Ecto neural progenitor cell (in vitro differentiated cells): ENCODE results near the gene STAMBPL1.
"Not testable (repeated sequence)": the region's sequence is repeated elsewhere in the genome, so short reads cannot be mapped to it uniquely, and the experiment has no call there.

Experiments used
- DNase-seq: peaks from one replicate; pipeline ENCODE4 v3.0.0-alpha.2; 2018; ENCODE audit warnings: low spot score

The STAMBPL1 gene

DNA sequence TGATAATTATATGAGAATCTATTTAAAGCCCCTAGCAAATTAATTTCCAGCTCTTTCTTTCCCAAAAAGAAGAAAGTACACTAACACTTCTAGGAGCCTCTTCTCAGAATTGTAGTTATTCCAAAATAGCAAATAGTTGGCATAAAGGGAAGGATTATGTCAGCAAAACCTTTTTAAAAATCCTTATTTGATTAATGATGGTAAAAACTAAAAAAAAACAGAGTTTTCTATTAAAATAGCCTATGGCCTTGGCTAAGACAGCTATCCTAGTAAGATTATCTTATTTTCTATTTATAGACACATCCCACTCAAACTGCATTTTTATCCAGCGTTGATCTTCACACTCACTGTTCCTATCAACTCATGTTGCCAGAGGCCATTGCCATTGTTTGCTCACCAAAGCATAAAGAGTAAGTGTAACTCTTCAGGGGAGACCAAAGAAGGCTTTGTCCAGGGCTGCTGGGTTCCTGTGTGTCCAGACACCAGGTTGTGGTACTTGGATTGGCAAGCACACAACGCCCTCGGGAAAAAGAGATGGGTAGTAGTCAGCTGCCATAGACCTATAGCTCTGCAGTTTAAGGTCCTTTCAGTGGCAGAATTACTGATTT, 41.0 kb downstream of the STAMBPL1 start:
- no peak for DNase-seq

DNA sequence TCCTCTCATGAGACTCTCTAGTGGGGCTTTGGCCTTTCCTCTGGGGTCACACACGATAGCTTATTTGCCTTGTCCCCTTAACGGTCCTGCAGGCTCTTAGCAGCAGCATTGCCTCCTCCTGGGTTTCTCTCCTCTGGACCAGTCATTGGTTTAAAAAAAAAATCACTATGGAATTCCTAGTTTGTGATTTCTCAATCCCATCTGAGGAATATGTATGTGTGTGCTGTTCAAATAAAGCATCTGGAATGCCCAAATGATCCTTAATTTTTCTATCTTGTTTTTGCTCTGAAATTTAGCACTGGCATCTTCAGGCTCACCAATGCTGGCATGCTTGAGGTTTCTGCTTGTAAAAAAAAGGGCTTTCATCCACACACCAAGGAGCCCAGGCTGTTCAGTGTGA, 42.0 kb downstream of the STAMBPL1 start:
- no peak for DNase-seq

DNA sequence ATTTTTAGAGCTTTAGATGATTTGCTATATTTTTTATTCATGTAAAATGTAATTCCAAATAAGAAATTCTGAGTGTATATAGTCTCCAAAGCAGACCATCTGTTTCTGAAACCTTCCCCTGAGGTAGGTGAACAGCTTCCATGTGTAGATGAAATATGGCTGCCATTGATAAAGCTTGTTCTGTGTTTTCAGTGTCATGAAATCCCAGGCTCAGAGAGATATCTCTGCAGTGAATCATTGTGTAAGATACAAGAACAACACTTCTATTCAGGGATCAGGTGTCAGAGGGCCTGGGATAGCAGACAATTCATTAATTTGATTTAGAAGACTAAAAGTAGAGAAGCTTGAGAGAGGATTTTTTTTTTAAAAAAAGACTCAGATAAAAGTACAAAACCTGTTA, 43.5 kb downstream of the STAMBPL1 start:
- DNase-seq = no peak

DNA sequence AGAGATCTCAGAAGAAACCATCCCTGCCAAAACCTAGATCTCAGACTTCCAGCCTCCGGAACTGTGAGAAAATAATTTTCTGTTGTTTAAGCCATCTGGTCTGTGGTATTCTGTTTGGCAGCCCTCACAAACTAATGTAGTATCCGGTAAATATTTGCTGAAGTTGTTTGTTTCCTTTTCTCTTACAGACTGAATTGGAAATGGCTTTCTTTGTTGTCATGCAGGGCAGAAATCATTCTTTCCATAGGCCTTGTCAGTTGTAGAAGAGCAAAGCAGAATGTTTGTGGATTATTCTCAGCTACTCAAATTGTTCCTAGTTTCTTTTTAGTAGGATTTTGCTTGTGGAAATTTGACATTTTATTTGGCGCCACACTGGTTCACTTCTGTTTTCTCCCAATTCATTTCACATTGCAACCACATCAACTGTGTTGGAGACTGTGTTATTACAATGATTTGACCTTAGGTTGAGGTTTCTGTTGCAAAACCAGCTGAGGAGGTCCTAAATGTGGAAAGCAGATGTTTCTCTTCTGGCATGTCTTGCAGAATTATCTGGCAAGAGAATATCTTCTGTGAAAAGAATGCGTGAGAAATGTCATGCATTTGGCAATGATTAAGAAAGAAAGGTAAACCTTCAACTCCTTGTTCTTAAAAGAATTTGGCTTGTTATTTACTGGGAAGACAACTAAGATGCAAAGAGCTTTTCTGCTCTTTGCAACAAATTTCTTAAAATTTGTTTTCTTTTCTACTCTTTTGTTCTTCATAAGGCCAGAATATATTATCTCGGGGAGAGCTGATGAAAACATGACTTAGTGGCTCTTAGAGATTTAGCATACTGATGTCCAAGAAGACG, 46.7 kb downstream of the STAMBPL1 start:
- no peak for DNase-seq

DNA sequence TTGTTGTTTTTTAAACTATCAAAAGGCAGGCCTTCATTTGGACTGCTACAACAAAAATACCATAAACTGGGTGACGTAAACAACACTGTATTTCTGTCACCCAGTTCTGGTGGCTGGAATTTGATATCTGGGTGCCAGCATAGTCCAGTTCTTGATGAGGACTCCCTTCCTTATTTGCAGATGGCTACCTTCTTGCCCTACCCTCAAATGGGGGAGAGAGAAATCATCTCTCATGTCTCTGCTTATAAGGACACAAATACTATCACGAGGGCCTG, 47.3 kb downstream of the STAMBPL1 start:
- no peak for DNase-seq

DNA sequence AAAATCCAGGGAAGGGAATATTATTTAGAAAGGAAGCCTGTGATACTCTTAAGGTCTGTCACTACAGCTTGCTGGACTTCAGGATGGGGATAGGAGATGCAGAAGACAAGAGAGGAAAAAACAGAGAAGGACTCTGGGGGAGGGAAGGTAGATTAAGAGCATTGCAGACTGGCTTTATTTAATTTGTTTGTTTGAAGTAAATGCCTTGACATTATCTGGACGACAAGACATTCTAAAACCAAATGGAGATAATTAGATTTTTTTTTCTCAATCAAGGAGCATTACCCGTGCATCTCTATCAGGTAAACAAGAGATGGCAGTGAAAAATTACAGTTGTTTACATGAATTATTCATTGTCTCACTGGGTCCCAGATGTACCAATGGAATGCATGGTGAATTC, 48.2 kb downstream of the STAMBPL1 start:
- DNase-seq = no peak

DNA sequence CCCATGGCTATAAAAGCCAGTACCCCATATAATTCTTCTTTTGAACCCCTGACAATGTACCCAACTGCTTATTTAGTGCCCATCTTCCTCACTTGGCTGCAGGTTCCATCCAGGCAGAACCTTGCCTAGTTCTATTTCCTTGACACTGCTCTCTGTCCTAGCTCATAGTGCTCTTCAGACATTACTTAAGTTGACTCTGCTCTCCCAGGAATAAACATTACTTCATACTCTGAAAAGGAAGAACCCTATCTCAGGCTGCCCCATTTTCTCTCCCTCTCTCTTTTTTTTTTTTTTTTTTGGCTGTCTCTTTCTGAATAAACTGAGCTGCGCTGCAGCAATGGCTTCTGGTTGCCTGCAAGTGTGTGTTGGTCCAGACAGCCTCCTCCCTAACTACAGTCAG, 51.5 kb downstream of the STAMBPL1 start:
- no peak for DNase-seq

DNA sequence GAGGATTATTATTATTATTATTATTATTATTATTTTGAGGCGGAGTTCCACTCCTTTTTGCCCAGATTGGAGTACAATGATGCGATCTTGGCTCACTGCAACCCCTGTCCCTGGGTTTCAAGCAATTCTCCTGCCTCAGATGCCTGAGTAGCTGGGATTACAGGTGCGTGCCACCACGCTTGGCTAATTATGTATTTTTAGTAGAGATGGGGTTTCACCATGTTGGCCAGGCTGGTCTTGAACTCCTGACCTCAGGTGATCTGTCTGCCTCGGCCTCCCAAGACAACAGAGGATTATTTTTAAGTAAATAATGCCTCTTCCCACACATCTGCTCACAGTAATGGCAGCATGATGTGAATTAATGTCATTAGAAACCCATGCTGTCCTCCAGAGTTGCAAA, 52.0 kb downstream of the STAMBPL1 start:
- not testable (repeated sequence) for DNase-seq

DNA sequence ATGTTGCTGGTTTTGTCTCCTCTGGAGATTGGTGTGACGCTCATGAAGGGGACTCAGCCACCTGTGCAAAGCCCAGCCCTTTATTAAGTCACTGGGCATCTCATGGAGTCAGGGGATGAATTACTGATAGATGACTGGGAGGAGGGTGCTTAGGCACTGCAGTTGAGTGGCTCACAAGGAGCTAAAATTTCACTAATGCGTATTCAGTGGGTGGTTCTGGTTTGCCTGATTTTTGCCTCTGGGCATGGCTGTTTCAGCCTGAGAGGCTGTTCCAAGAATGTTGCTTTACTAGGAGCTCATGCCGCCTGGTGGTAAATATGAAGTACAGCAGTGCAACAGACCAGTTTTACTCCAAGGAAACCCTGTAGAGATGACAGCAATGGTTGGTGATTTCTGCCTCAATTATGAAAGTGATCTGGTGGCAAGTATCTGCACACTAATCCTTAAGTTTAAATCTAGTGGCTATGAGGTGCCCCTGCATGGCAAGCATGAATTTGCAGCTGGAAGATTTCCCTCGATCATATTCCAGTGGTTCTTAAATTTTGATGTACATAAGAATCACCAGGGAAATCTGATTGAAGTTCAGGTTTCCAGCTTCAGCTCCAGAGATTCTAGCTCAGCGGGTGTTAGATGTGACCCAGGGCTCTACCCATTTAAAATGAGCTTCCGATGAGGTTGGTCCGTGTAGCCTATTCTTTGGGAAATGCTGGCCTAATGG, 52.7 kb downstream of the STAMBPL1 start:
- DNase-seq = peak; percentile 67

- DNase-seq = no peak
These were observed 53.5 kb downstream of the STAMBPL1 start for GRCh38 chr10:88933564-88933963.

DNA sequence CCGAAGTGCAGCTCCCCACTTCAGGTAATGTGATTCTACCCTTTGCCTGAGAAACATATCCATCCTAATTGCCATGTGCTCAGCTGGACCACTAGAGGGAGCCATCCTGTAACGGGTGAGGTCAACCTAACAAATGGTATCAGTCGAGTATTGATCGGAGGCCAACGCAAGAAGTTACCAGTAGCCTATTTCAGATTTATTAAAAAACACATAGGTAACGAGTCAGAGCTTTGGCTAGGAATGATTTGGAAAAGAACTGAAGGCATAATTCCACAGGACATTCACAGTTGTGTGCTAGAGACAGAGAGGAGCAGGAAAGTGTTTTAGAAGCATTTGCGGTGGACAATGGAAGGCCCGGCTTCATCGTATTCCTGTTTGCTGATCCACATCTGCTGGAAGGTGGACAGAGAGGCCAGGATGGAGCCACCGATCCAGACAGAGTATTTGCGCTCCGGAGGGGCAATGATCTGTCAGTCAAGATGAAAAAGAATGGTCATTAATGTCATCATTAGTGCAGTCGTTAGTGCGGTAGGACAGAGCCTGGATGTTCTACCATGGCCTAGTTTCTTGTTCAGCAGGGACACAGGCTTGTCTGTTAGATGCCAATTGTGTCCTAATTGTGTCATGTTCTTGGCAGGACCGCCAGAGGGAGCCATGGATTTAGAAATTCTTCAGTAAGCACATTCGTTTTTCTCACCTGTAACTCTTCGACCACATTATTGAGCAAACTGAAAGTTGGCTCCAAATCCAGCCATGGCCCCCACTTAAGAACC, 55.0 kb downstream of the STAMBPL1 start:
- DNase-seq = peak; percentile 60

- DNase-seq = no peak
These were observed 56.6 kb downstream of the STAMBPL1 start for GRCh38 chr10:88936656-88937055.

- no peak for DNase-seq
These were observed 58.0 kb downstream of the STAMBPL1 start for GRCh38 chr10:88938039-88938438.

DNA sequence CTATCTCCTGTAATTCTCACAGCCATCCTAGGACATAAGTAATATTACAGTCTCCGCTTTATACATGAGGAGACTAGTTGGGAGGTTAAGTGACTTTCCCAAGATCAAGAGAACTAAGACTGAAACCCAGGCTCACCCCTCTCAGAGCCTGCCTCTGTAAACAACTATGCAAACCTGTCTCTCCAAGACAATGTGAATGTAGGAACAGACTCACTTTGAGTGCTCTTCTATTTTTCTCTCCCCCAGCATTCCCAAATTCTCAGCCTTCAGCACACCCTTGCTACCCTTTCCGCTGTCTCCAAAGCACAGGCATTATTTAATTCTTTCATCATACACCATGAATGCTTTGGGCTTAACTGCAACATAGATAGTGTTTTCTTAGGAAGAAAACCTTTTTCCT, 58.9 kb downstream of the STAMBPL1 start:
- DNase-seq = no peak

DNA sequence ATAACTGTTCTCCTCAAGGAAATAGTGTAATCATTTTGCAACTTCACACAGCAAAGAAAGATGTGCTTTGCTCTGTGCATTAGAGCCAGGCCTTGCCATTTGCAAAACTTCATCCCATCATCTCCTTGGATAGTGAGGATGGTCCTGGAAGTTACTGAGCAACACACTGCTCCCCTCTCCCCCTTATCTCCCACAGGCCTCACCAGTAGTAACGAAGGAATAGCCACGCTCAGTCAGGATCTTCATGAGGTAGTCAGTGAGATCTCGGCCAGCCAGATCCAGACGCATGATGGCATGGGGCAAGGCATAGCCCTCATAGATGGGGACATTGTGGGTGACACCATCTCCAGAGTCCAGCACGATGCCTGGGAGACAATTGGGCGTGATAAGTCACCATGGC, 61.0 kb downstream of the STAMBPL1 start:
- no peak for DNase-seq

DNA sequence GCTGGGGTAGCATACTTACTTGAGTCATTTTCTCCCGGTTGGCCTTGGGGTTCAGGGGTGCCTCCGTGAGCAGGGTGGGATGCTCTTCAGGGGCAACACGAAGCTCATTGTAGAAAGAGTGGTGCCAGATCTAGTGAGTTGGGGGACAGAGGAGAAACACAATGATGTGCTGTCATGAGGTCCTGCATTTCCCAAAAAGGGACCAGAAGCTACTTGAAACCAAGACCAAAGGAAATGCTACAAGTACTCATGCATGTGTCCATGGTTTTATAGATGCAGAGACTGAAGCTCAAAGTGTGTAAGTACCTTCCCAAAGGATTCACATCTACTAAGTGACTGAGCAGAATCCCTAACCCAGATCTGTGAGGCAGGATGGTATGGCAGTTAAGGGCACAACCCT, 63.7 kb downstream of the STAMBPL1 start:
- DNase-seq = no peak

GRCh38 chr10:88944813-88945212, 64.8 kb downstream of the STAMBPL1 start:
- no peak for DNase-seq

DNA sequence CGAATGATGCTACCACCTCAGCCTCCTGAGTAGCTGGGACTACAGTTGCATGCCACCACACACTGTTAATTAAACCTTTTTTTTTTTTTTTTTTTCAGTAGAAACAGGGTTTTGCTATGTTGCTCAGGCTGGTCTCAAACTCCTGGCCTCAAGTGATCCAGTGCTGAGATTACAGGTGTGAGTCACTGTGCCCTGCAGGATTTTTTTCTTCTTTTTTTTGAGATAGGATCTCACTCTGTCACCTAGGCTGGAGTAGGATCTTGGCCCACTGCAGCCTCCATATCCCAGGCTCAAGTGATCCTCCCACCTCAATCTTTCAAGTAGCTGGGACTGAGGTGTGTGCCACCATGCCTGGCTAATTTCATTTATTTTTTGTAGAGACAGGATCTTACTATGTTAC, 66.2 kb downstream of the STAMBPL1 start:
- no peak for DNase-seq

DNA sequence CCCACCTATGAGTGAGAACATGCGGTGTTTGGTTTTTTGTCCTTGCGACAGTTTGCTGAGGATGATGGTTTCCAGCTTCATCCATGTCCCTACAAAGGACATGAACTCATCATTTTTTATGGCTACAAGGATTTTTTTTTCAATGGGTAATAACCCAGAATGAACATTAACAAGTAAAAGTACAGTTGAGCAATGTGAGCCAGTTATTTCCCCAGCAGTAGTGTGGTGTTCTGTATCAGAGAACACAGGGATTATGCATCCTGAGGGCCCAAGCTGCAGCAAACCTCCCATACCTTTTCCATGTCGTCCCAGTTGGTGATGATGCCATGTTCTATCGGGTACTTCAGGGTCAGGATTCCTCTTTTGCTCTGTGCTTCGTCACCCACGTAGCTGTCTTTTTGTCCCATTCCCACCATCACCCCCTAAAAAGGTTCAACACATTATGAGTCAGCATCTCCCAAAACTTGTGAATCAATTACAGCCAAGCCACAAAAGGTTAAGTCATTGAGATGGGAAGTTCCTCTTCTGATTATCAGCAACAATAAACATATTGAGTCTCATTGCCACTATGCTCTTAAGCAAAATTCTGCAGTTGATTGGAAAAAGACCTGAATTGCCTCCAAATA, 67.0 kb downstream of the STAMBPL1 start:
- DNase-seq = no peak

DNA sequence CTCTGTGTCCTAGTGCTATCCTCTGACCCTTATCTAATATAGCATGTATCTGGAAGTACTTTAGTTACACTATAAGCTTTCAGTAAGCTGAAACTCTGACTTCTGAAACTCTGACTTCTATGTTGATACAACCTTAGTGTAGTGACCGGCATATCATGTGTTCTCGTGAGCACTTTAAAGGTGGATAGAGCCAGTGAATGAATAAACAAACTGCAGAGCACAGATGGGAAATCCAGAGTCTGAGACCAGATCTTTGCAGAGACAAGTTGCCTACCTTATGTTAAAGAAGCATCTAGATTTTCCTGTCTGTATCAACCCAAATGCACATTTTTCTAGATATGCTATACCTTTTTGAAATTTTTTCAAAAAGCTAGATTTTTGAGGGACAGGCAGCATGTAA, 69.0 kb downstream of the STAMBPL1 start:
- no peak for DNase-seq

GRCh38 chr10:88949912-88950837, 70.1 kb downstream of the STAMBPL1 start:
- DNase-seq = no peak
